Measurements from ENCODE around the gene TOX4. TPM values are rescaled to one million over a fixed set of nuclear protein-coding genes. Genes with fewer than 3 reads are reported as not detected.

TOX4 gene
- total and polyA plus RNA-seq, 9 of the 15 experiments (the other 6 are each of a cell fraction or from before 2014, with no cell fraction given): 9.9 to 76.5 (median 41.0) TPM

DNA sequence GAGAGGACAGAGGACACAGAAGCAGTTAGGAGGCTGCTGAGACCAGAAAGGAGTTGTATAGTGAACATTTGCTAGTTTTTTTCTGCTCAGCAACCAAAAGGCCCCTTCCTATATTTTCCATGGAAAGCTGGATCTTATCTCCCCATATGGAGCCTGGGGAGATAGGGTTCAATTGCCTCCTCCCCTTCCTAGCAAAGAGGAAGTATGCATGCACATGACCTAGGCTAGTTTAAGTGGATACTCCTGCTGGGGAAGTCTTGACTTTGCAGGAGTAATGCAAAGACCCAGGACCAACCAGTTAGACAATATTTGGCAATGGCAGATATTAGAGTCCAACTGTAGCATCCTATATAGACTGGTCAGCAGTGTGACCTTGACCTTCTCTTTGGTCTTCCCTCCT is 36.1 kb upstream of the TOX4 start:
- peak in 3 of 4 experiments; percentile 15 to 49 (median 21) for DNase-seq (ENCODE audit: extremely low read depth in 1 of 4, low spot score in 3 of 4)
- Histone ChIP-seq H4K20me1 (replicated peaks; ENCODE audit: control insufficient read depth, insufficient read depth, low read length) (no peaks in the 10 kb centered on the region), H2AFZ (ENCODE audit: low read depth, low read length) (no peak overlapping the region), H3K9me3 (replicated peaks; ENCODE audit: control insufficient read depth, insufficient read depth, low read depth, low read length) (no peaks in the 10 kb centered on the region), H3K79me2 (ENCODE audit: control insufficient read depth, insufficient read depth, low read length) (peaks cover 78% of the 10 kb centered on the region), H3K27ac (ENCODE audit: extremely low read depth, low read depth, low read length) (peak overlapping the region; percentile 7), H3K36me3 (ENCODE audit: control insufficient read depth, insufficient read depth, low read length) (0 out of 3 replicates have a peak, but pooled peaks cover 3% of the 10 kb centered on the region), H3K4me1 (replicated peaks in 1 of 2; ENCODE audit: control insufficient read depth in 2 of 2, insufficient read depth in 2 of 2, low read length in 2 of 2) (peaks cover 13 to 15% of the 10 kb centered on the region in 2 experiments; a peak in 3 of 5 replicates), H3K9me1 (ENCODE audit: control insufficient read depth, insufficient read depth, low read length) (no peaks in the 10 kb centered on the region), H3K9ac (ENCODE audit: insufficient read depth in 1 of 2, low read depth in 2 of 2, low read length in 2 of 2) (peak overlapping the region in 1 of 2 experiments; percentile 1; a peak in 1 of 4 replicates), H3K27me3 (ENCODE audit: control insufficient read depth in 2 of 2, insufficient read depth in 2 of 2, low read length in 2 of 2) (no peaks in the 10 kb centered on the region), H3K4me2 (ENCODE audit: insufficient read depth, low read length) (peak overlapping the region; percentile 41; the same call in 1 of the 2 replicates), H3K4me3 (no peak overlapping the region)
- ChIA-PET POLR2A (interaction anchor here (1.5 kb wide), 1 partner anchor 10 kb away, joined by 4 read pairs; no protein-coding TSS in a partner anchor), CTCF (ENCODE audit: low intra/inter-chr PET ratio) (no interaction called here)
- in situ Hi-C loops (cut with MboI) (no loop called here), intact Hi-C loops (cut with micrococcal nuclease) (no loop called here)
- ATAC-seq: peak; percentile 44
- FAIRE-seq: peak; percentile 56
- BruUV-seq (replicated peaks): no TSS peak
- TF ChIP-seq NCOA6 (IDR thresholded peaks at IDR 0.05) (no peak), SRF (CRISPR knock-in tag; IDR thresholded peaks at IDR 0.05) (no peak), ZNF133 (CRISPR knock-in tag; IDR thresholded peaks at IDR 0.05) (no peak), SPI1 (IDR thresholded peaks at IDR 0.05; ENCODE audit: borderline replicate concordance, low read depth, low read length) (peak; percentile 62; the same call in 1 of the 2 replicates), MYC (IDR thresholded peaks at IDR 0.05; ENCODE audit: low read depth, low read length) (peak; percentile 46; the same call in 1 of the 2 replicates), MYC (CRISPR knock-in tag; IDR thresholded peaks at IDR 0.05; ENCODE audit: borderline replicate concordance, low read depth) (no peak), MTA3 (IDR thresholded peaks at IDR 0.05; ENCODE audit: borderline replicate concordance) (0 out of 2 replicates have a peak, but pooled peaks have one; percentile 22), ESRRA (IDR thresholded peaks at IDR 0.05; ENCODE audit: borderline replicate concordance, low read depth) (0 out of 2 replicates have a peak, but pooled peaks have one; percentile 8), TFAM (CRISPR knock-in tag; conservative IDR thresholded peaks at IDR 0.05) (no peak), TRIM28 (IDR thresholded peaks at IDR 0.05) (no peak), SOX6 (IDR thresholded peaks at IDR 0.05) (peak; percentile 33; the same call in 1 of the 2 replicates), CHCHD3 (CRISPR knock-in tag; IDR thresholded peaks at IDR 0.05) (no peak), ASH1L (IDR thresholded peaks at IDR 0.05; ENCODE audit: borderline replicate concordance, low read depth, partially characterized antibody) (no peak), NRF1 (conservative IDR thresholded peaks at IDR 0.05 in 1 of 2, IDR thresholded peaks at IDR 0.05 in 1 of 2) (0 out of 4 replicates have a peak, but pooled peaks of 1 of the 2 experiments have one; percentile 20), MAFK (IDR thresholded peaks at IDR 0.05; ENCODE audit: low read length) (no peak), PRMT5 (CRISPR knock-in tag; IDR thresholded peaks at IDR 0.05) (no peak), BHLHE40 (IDR thresholded peaks at IDR 0.05; ENCODE audit: low read length) (peak; percentile 83), RHOXF2B (CRISPR knock-in tag; conservative IDR thresholded peaks at IDR 0.05) (no peak), NCOA2 (IDR thresholded peaks at IDR 0.05; ENCODE audit: partially characterized antibody in 2 of 2) (no peak), PRDM10 (IDR thresholded peaks at IDR 0.05; ENCODE audit: partially characterized antibody) (peak; percentile 55)
- TF ChIP-seq, protein P1, sequence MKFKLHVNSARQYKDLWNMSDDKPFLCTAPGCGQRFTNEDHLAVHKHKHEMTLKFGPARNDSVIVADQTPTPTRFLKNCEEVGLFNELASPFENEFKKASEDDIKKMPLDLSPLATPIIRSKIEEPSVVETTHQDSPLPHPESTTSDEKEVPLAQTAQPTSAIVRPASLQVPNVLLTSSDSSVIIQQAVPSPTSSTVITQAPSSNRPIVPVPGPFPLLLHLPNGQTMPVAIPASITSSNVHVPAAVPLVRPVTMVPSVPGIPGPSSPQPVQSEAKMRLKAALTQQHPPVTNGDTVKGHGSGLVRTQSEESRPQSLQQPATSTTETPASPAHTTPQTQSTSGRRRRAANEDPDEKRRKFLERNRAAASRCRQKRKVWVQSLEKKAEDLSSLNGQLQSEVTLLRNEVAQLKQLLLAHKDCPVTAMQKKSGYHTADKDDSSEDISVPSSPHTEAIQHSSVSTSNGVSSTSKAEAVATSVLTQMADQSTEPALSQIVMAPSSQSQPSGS (CRISPR knock-in tag; IDR thresholded peaks at IDR 0.05): no peak
